Dermis blood vessel endothelial cell (primary cell): Measurements from ENCODE around the gene CLEC5A. TPM values are rescaled to one million over a fixed set of nuclear protein-coding genes. Genes with fewer than 3 reads are reported as not detected.
"Not testable (repeated sequence)": the region's sequence is repeated elsewhere in the genome, so short reads cannot be mapped to it uniquely, and the experiment has no call there.

Source experiments
- DNase-seq: peaks from one replicate; pipeline ENCODE4 v3.0.0; 2010
- total RNA-seq: library from RNA; depleted of rRNA; stranded (reverse); fragments of >200 nt; gene quantifications from 2 replicates; pipeline ENCODE4 v1.2.3, GENCODE V29; 2014

CLEC5A gene
- not detected in 2 replicates for total RNA-seq

DNA sequence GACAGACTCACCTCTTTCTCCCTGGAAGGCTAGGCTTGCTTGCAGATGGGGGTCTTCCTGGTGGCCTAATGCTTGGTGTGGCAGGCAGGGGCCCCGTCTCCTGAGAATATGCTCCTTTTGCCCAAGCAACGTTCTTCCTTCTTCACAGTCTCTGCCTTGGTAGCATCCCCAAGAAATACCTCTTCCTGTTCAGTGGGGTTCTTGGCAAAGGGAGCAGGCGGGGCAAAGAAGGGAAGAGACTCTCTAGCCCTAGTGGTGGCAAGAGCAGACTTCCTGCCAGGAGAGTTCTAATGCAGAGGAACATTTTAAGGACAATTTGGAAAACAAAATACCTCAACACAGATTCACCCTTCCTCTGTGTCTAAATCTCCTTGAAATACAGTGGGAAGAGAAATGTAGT lies at the start of gene CLEC5A:
CLEC5A (minus strand) TSS at position 179 of the 400 bp plus-strand sequence. CDS start 682 bp downstream, outside the sequence.
- no peak for DNase-seq

- no peak for DNase-seq
Measured at GRCh38 chr7:141993354-141993753, 46.6 kb upstream of the CLEC5A start.

DNA sequence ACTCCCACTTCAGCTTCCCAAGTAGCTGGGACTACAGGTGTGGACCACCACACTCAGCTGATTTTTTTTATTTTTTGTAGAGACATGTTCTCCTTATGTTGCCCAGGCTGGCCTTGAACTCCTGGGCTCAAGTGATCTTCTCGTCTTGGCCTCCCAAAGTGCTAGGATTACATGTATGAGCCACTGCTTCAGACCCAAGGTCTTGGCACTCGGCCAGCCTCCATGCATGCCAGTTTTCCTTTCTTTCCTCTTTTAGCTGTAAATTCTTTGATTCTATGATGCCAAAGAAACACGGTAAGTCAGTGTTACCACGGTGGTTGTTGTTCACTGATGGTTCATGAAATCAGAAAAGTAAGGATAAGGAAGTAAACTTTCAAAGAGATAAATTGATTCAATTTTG lies 45.9 kb upstream of the CLEC5A start:
- no peak for DNase-seq

DNA sequence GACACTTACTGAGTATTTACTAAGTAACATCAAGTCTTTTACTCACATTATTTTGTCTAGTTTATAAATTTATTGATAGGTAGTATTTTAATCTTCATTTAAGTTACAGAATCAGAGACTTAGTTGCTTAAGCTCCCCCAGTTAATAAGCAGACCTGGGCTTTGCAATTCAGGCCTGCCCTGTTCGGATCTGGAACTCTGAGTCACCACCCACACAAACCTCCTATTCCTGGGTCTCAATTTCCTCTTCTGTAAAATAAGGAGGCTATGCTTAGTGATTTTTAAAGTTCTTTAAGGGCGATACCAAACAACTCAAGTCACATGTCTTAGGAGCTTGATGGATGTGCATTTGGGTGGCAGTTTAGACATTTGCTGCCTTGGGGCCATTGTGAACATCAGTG lies 45.4 kb upstream of the CLEC5A start:
- DNase-seq, result no peak

DNA sequence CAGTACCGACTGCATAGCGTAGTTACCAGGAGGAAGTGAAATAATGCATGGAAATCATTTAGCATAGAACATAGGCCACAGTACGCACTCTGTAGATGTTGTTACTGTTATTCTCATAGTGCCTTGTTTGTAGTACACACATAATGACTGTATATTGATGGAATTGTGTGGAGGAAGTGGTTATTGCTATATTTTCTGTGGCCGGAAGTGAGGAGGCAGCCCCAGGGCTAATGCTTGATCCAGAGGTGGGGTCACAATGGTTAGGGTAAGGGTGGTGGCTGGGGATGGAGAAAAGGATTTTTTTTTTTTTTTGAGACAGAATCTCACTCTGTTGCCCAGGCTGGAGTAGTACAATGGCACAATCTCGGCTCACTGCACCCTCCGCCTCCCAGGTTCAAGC lies 44.4 kb upstream of the CLEC5A start:
- DNase-seq, result no peak

DNA sequence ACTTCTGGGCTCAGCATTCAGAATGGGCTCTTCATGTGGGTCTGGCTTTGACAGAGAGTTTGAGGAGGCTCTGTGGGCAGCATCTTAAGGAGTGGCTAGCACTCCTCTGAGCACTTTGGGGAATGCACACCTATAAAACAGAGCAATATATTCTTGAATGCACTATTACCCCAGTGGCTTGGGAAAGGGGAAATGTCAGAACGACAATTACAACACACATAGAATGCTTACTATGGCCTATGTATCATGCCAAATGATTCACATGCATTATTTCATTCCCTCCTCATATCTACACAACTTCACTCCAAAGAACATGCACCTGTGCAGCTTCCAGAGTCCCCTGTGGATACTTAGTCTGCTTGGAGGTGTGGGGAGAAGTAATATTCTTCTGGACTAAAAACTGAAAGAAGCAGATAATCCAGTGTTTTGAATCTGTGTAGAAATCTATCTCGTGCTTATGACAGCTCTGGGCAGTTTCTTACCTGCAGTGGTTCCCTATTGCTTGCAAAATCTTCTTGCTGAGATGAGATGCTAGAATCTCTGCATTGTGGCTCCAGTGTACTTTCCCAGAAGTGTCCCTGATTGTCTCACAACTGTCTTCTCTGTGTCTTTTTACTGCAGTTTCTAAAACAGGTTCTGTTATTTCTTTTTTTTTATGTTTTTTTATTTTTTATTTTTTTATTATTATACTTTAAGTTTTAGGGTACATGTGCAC lies 43.4 kb upstream of the CLEC5A start:
- no peak for DNase-seq

GRCh38 chr7:141987803-141988202 lies 41.0 kb upstream of the CLEC5A start:
- DNase-seq, result not testable (repeated sequence)

DNA sequence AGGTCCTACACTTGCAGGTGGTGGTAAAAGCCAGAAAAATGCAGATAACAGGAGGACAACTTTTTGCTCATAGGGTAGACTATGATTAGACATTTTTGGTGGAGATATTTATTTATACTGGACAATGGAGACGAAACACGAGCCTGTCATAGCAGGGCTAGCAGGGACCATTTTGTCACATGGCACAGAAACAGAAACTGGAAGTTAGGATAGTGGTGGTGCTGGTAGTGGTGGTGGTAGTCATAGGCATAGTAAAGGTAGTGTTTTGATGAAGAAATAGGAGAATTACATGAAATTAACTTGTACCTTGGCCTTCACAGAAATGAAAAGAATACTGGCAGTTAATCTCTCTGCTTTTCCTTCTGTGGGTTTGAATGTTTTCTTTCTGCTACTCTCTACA lies 40.1 kb upstream of the CLEC5A start:
- DNase-seq, result no peak

DNA sequence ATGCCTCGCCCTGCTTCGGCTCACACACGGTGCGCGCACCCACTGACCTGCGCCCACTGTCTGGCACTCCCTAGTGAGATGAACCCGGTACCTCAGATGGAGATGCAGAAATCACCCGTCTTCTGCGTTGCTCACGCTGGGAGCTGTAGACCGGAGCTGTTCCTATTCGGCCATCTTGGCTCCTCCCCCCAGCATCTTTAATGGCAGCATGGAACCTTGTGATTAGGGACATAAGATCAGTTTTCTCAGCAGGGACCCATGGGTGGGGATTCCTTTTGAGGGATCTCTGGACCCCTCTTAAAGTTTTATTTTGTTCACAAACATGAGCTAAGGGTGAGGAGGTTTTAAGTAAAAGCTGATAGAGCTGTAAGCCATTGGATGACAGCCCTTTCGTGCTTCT lies 39.2 kb upstream of the CLEC5A start:
- DNase-seq, result not testable (repeated sequence)

GRCh38 chr7:141979568-141979967 lies 32.8 kb upstream of the CLEC5A start:
- DNase-seq, result no peak

DNA sequence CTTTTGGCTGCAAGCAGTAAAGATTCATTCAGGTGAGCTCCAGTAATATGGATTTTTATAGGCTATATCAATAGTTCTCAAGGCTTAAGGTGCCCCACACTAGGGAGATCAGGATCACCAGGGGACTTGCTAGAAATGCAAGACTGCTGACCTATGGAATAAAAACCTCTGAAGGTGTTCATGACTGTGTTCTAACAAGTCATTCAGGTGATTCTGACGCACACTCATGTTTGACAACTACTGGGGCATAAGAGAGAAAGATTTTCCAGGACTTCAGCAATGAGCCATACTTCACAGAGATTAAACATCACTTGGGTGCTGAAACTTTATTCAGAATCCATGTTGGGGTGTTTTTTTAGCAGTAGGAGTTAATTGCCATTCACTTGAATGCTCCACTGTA lies 31.6 kb upstream of the CLEC5A start:
- DNase-seq, result no peak

DNA sequence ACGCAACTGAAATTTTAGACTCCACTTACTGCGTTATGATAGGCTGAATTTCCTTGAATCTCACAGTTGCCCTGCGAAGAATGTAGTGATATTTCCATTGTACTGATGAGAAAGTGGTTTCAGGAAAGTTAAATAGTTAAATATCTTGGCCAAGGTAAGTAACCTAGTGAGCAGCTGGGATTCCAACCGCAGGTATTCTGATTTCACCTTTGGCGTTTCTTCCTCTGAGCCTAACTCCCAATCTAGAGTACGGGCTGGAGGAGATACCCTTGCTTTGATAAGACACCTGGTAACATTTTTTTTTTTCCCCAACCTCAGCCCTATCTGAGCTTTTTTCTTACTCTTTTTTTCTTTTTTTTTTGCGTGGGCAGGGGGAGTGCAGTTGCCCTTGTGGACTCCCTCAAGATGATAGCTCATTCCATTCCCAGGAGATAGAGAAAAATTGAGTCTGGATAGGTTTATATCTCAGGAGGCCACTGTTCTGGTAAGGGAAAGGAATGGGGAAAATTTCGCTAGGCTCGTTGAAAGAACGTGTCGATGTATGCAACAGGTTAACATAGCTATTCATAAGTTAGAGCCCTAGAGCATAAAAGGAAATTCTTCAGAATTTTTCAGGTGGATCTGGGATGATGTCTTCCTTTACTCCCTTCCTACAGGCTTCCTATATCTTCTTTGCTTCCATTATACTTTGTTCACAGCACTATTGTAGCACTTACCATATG lies 29.9 kb upstream of the CLEC5A start:
- no peak for DNase-seq

GRCh38 chr7:141975806-141976523 lies 29.2 kb upstream of the CLEC5A start:
- peak; percentile 63 for DNase-seq

- no peak for DNase-seq
Measured at GRCh38 chr7:141974831-141975230, 28.1 kb upstream of the CLEC5A start.

DNA sequence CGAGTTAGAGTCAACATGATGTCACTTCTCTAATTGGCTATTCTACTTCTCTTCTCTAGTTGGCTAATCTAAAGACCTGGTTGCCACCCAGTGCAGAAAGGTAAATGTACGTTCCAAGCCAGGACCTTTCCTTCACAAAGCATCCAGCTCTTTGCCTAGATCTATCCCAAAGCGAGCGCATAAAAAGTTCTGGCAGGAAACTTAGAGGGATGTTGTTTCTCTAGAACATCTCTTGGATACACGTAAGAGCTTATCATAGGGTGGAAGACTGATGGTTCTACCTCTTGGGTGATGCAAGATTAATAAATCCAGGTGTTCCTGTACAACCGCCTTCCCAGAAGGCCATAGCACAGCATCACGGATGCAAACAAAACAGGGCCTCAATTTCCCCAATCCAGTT lies 26.9 kb upstream of the CLEC5A start, which contains the start of gene TAS2R38:
TAS2R38 (minus strand) TSS at position 101 of the 400 bp plus-strand sequence; CDS start at position 17, 84 bp downstream.
- DNase-seq, result no peak

GRCh38 chr7:141960687-141961422 lies 14.1 kb upstream of the CLEC5A start:
- DNase-seq, result no peak

GRCh38 chr7:141956084-141956483 lies 9.3 kb upstream of the CLEC5A start:
- no peak for DNase-seq

DNA sequence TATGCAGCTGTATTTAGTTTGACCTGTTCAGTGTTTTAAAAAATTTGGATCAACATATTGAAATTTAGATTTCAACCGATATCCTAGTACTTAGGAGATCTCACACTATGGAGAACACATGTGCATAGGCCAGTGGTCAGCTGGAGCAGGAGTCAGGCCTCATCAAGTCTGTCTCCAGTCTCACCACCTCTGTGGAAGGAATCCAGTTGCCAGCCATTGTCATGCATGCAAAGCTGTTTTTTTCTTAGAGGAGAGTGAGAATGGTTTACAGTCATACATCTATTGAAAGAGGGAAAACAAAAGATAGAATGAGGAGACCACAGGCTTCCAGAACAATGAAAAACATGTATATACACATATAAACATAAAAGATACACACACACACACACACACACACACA lies 7.6 kb upstream of the CLEC5A start:
- no peak for DNase-seq

DNA sequence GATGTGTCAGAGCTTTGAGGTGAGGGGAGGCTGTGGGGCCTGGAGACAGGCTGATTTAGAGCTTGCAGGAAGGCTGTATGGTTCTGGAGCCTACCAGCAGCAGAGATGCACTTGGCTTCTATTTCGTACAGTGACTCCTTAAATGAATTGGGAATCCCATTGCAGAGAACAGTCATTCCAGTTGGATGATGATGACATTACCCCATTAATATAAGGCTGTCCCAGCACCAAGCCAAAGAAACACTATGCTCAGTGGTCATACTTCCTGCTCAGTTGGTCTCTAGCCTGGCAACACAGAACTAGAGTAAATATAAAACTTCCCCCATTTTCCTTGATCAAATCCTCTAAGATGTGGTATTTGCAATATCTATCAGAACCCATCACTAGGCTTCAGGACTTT lies 5.7 kb upstream of the CLEC5A start:
- DNase-seq, result no peak

GRCh38 chr7:141950806-141951205 lies 4.0 kb upstream of the CLEC5A start:
- no peak for DNase-seq

DNA sequence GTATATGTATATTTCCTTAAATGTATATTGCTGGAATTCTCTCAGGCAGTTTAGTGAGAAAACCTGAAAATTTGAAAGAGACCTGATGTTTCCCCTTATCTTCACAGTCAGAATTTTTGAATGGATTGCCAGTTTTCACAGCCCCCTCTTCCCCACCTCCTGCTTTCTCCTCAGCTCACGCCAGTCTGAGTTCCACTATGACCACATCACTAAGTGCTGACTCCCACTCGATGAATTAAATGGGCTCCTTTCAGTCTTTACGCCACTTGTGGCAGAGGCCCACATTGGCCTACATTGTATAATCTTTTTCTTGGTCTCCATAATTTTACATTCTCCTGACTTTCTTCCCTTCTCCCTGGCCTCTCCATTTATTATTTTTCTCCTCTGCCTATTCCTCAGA lies 3.1 kb upstream of the CLEC5A start:
- no peak for DNase-seq

DNA sequence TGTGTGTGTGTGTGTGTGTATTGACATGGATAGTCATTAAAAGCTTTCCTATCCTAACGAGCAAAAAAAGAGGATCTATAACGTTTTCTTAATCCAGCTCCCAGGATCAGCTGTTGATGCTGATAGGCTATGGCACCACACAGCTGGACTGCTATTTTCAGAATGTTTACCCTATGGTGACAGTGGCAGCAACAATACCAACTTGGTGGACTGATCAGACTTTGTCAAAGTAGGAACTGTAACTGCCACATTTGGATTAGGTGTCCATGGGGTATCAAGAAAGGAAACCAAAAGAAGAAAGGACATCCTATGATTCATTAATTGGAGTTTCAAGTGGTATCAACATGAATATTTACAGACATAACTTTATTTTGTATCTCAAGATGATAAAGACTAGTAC lies 2.7 kb upstream of the CLEC5A start:
- DNase-seq, result no peak

DNA sequence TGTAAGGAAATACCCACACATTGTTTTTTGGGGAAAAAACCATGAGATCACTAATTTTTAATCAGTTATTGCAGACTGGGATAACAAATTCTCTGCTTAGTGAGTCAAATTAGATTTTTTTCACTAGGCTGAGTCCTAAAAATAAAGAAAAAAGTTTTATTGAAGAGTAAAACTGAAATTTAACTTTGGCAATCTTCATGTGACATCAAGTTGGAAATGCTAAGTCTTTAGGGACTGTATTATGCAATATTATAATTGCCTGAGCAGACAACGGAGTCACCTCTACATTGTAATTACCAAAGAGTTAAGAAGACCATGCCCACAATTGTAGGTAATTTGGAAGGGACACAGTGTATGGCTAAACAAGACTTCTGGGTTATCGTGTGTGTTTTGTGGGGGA lies 2.2 kb upstream of the CLEC5A start:
- DNase-seq, result no peak
